GM18499 (cell line): ENCODE results near the gene ALG1.
"Not testable (repeated sequence)": the region's sequence is repeated elsewhere in the genome, so short reads cannot be mapped to it uniquely, and the experiment has no call there.

Experiments
- ATAC-seq: cut with Tn5 transposase; IDR thresholded peaks from one replicate; pipeline ENCODE4 v1.9.1; 2021; ENCODE audit warnings: moderate number of reproducible peaks; ENCODE audit not compliant: insufficient read depth, unreplicated experiment

ALG1 gene

GRCh38 chr16:5044011-5044540, 27.6 kb upstream of the ALG1 start:
- no peak for ATAC-seq

GRCh38 chr16:5044581-5044980, 27.1 kb upstream of the ALG1 start:
- not testable (repeated sequence) for ATAC-seq

DNA sequence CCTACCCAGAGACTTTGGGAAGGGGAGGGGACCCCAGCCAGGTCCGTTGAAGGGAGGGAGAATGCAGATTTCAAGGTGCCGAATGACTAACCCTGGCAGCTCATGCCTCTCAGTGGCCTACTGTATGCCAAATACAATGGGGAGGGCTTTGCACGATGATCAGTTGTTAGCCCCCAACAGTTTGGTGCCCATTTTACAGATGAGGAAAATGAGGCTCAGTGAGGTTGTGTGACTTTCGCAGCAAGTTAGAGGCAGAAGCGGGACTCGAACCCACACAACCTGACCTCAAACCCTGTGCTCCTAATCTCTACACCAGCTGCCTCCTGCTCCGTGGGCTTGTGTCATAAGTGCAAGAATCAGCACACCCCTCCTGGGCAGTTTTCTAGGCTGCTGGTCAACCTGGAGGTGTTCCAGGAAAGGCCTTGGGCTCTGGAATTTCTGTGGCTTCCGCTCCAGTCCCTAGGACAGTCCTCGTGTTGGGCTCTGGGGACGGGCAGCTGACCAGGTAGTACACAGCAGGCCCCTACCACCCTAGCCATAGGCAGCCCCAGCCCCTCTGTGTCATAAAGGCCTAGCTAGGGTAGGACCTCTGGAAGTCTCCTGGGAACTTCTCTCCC, 26.0 kb upstream of the ALG1 start:
- no peak for ATAC-seq

DNA sequence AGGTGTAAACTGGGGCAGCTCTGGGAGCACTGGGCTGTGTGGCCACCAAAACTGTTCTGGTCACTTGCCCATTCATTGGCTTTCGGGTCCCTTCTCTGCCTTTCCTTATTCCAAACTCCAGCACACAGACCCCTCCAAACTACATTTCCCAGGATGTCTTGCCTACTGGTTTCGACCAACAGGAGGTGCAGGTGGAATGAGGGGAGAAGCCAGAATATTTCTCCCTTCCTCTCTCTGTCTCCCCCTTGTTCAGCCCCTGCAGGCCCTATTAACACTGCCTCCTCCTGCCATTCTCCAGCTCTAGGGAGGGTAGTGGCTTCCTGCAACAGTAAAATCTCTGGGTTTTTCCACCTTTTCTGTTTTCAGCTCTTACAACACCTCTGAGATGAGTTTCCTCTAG, 24.7 kb upstream of the ALG1 start:
- ATAC-seq, result no peak

- ATAC-seq, result no peak
Observed at GRCh38 chr16:5054876-5055865, 16.5 kb upstream of the ALG1 start.

DNA sequence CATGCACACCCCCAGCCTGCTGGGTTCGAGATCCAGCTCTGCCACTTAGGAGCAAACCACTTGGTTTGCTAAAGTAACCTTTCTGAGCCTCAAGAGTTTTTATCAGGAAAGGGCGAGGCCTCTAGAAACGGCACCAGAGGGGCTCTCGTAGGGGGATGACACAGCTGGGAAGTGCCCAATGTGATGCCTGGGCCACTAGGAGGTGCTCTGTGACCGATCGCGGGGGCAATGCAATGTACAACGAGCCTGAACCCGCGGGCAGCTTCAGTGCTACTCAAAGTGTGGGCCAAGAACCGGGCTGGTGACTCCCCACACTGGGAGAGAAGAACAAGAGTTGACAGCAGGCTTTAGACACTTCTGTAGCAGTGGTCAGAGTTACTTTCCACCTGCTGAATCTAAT, 15.3 kb upstream of the ALG1 start:
- ATAC-seq, result no peak

- no peak for ATAC-seq
Observed at GRCh38 chr16:5058476-5058875, 13.2 kb upstream of the ALG1 start.

DNA sequence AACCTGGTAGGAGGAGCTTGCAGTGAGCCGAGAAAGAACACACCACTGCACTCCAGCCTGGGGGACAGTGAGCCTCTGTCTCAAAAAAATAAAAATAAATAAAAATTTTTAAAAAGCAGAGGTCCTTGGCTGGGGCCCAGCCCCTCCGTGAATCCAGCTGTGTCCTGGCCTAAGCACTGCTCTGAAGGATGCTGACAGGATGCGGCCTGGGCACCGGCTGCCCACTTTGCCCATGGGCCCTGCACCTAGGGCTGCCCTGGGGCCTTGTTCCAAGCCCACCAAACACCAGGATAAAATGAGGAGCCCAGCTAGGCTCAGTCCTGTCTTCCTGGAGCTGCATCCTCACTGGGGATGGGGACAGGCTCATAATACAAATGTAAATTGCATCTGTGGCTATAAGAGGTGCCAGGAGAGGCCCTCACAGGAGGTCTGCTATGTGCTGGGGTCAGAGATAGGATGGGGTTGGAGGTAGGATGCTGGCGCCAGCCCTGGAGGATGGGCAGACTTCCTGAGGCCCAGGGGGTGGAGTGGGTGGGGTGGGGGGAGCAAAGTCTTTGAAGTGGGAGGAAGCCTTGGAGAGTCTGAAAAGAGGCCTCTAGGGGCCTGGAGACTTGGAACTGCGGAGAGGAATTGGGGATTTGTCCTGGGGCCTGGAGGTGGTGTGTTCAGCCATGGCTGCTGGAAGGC, 12.1 kb upstream of the ALG1 start:
- no peak for ATAC-seq

DNA sequence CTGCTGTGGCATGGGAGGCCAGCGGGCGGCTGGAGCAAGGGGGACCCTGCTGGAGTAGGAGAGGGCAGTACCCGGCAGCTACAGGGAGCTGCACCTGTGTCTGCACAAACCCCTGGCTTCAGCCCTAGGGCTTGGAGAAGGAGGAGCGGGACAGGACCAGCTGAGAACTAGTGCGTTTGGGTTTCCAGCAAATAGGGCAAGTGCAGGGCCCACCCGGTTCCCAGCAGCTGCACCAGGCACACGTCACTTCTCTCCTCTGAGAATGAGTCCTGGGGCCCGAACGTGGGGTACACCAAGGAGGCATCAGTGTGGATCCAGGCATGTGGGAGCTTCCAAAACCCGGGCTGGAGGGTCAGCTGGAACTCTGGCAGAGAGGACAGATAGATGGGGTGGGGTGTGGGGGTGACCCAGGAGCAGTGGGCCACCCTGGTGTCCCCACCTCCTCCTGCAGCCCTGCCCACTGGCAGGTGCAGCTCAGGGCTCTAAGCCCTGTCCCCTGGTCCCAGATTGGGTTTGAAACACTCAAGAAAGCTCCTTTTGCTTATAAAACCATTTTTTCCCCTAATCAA, 11.5 kb upstream of the ALG1 start:
- ATAC-seq, result no peak

DNA sequence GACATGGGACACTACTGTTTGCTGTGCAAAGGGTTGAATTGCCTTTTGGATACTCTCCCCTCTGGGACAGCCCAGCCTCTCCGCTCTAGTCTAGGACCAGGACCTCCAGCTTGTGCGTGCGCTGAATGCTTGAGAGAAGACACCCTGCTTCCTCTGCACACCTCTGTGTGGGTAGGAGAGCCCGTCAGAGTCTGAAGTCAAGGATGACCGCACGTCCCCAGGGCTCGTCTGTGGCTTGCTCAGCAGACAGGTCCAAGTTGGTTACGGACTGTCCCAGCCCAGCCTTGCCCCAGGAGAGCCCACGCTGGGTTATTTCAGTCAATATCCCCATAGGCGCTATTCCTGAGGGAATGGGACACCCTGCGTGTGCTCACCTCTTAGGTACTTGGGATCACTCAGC, 9.6 kb upstream of the ALG1 start:
- no peak for ATAC-seq

DNA sequence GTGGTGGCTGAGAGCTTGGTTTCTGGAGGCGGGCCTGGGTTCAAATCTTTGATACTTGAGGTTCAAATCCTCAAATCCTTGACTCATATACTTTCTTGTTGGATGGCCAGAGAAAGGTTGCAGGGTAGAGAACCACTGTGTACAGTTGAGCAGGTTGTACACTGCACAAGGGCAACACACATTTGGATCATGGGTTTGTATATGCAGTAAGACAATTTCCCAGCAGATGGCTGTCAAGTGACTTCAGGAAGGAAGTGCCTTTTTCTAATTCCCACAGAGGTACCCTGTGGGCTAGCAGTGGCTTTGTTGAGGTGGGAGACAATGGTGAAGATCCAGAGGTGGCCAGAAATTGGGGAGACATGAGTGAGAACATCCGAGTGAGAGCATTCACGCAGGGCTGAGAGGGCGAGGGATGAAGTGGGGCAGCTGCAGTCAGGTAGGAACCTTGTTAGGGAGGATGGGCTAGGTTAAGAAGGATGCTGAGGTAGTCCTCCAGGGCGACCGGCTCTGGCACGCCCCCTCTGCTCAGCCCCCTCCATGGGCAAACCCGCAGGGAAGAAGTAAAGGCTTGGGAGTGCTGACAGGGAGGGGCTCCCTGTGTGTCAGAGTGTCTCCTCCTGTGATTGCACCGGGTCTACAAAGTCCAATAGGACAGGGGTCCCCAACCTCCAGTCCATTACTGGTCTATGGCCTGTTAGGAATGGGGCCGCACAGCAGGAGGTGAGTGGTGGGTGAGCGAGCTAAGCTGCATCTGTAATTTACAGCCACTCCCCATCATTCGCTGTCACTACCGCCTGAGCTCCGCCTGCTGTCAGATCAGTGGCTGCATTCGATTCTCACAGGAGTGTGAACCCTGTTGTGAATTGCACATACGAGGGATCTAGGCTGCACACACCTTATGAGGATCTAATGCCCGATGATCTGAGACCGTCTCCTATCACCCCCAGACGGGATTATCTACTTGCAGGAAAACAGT, 8.6 kb upstream of the ALG1 start:
- ATAC-seq, result no peak

- no peak for ATAC-seq
Observed at GRCh38 chr16:5064915-5065314, 6.7 kb upstream of the ALG1 start.

- no peak for ATAC-seq
Observed at GRCh38 chr16:5065326-5065725, 6.3 kb upstream of the ALG1 start.

DNA sequence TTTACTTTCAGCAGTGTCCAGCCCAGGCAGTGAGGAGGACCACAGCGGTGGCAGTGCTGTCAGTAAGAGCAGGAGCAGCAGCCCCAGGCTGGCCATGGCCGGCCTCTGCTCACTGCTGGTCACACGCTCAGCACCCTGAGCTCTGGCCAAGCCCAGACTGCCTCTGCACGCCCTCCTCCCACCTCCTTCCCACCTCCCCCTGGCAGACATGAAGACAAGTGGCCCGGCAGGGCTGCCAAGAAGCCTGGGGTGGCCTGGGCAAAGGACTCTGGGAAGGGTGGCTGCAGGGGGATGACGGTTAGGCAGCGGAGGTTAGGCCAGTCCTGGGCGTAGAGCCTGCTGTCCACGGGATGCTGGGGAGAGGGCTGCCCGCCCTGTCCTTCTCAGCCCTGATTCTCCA, 5.8 kb upstream of the ALG1 start, which contains the start of gene C16orf89:
Gene C16orf89, minus strand, starts transcription at position 144 of the 400 bp plus-strand sequence. Its CDS starts 48 bp downstream, at position 96.
- ATAC-seq, result no peak

DNA sequence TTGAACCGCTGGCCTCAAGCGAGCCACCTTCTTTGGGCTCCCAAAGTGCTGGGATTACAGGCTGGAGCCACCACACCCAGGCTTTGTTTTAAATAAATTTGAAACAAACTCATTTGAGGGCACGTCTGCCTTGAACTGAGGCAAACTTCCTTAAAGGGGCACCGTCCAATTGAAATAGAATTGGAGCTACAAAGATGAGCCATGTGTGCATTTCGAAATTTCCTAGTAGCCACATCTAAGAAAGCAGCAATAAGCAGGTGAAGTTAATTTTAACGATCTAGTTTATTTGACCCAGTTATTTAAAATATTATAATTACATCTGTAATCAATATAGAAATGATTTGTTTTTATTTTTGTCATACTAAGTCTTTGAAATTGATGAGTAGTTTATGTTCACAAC, 5.1 kb upstream of the ALG1 start:
- no peak for ATAC-seq

GRCh38 chr16:5069048-5069447, 2.6 kb upstream of the ALG1 start:
- ATAC-seq, result no peak

DNA sequence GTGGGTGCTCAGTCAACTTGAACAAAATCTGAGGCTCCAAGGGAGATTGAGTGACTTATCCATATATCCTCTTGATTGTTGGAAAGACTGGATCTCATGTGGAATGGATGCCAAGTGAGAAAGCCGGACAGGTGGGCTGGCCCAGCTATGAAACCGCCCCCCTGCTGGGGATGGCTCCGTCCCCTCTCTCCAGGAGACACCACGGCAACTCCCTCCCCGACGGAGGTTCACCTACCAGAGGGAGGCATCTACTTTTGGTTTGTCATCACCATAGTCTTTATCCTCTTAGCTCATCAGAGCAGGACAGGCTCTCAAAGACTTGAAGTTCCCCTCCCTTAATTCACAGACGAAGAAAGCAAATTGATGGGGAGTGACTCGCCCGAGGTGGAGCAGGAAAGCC, 1.8 kb upstream of the ALG1 start:
- ATAC-seq, result no peak

GRCh38 chr16:5070431-5071186, 1.0 kb upstream of the ALG1 start:
- no peak for ATAC-seq

DNA sequence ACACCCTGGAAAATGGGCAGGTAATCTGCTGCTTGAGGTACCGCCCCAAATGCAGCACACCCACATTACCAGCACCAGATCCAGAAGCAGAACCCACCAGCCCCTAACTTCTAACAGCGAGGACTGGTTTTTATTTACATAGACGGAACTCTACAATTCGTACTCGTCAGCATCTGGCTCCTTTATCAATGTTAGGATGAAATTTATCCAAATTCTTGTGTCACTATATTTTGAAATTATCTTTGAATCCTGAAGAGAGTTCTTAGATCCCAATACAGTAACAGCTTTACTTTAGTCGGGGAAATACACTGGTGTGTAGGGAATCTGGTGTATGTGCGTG, 332 bp upstream of the ALG1 start:
- ATAC-seq, result no peak
